ENCODE data around the gene NOL12. TPM values are rescaled to one million over a fixed set of nuclear protein-coding genes. Genes with fewer than 3 reads are reported as not detected.

The NOL12 gene
- polyA plus RNA-seq, 1 of the 3 experiments (the other 2 are of a cell fraction) = 52.2 TPM

DNA sequence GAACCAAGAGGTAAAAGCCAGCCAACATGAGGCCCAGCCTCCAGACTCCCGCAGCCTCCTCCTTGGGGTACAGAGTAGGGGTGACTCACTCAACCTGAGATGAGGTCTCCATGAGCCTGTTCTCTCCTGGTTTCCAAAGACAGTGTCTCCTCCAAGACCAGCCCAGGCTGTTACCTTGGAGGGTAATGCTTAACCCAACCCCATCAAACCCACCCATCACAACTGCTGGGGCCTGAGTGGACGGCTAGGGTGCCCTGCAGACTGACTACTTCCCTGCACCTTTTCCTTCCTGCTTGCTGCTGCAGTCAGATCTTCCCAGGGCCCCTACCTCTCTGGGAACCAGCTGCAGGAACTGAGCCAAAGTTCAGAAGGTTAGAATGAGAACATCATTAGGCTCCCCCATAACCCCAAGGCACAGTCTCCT lies 5.1 kb upstream of the NOL12 start:
- Histone ChIP-seq H3F3A (replicated peaks; ENCODE audit: insufficient read depth) (peaks cover 61% of the 10 kb centered on the region), H3K36me3 (replicated peaks in 1 of 2; ENCODE audit: control insufficient read depth in 1 of 2, insufficient read depth in 2 of 2, low read length in 1 of 2) (peaks cover 17 to 29% of the 10 kb centered on the region in 2 experiments), H3K79me2 (ENCODE audit: insufficient read depth) (peaks cover 30% of the 10 kb centered on the region), H4K20me1 (ENCODE audit: insufficient read depth) (peaks cover 45% of the 10 kb centered on the region), H3K9ac (no peak overlapping the region), H3K4me1 (ENCODE audit: control insufficient read depth in 1 of 2, insufficient read depth in 2 of 2, low read depth in 1 of 2, low read length in 1 of 2) (peaks cover 10% of the 10 kb centered on the region in 2 experiments; a peak in 2 of 4 replicates), H3K27ac (ENCODE audit: low read depth in 2 of 2, low read length in 1 of 2) (peak overlapping the region in 1 of 2 experiments; percentile 94; a peak in 2 of 4 replicates), H3K9me3 (no peaks in the 10 kb centered on the region), H3K4me2 (no peak overlapping the region; the same call in 1 of the 2 replicates), H3K4me3 (ENCODE audit: low read depth in 2 of 2, low read length in 1 of 2) (no peak overlapping the region), H2AFZ (ENCODE audit: low read depth) (no peak overlapping the region), H3K27me3 (ENCODE audit: insufficient read depth) (no peaks in the 10 kb centered on the region), H3K9me2 (no peaks in the 10 kb centered on the region)
- TF ChIP-seq JUND (IDR thresholded peaks at IDR 0.05) = 0 out of 2 replicates have a peak, but pooled peaks have one; percentile 1
- peak; percentile 21; the same call in 1 of the 2 replicates for TF ChIP-seq FOSL2 (IDR thresholded peaks at IDR 0.05; ENCODE audit: borderline replicate concordance, low read depth)
- TF ChIP-seq, protein P1, sequence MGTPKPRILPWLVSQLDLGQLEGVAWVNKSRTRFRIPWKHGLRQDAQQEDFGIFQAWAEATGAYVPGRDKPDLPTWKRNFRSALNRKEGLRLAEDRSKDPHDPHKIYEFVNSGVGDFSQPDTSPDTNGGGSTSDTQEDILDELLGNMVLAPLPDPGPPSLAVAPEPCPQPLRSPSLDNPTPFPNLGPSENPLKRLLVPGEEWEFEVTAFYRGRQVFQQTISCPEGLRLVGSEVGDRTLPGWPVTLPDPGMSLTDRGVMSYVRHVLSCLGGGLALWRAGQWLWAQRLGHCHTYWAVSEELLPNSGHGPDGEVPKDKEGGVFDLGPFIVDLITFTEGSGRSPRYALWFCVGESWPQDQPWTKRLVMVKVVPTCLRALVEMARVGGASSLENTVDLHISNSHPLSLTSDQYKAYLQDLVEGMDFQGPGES (IDR thresholded peaks at IDR 0.05; ENCODE audit: low read depth, low read length) = no peak
- TF ChIP-seq GABPA (IDR thresholded peaks at IDR 0.05; ENCODE audit: low read depth) = 0 out of 2 replicates have a peak, but pooled peaks have one; percentile 12
- TF ChIP-seq MEF2A (IDR thresholded peaks at IDR 0.05; ENCODE audit: borderline replicate concordance, low read depth) = no peak
- TF ChIP-seq YY1 (IDR thresholded peaks at IDR 0.05; ENCODE audit: low read depth) = no peak
- peak; percentile 29; the same call in 1 of the 2 replicates for TF ChIP-seq POLR2AphosphoS5 (IDR thresholded peaks at IDR 0.05; ENCODE audit: low read depth, low read length)
- no peak for DNase-seq
- WGBS (ENCODE audit: low lambda C conversion rate) = 75% methylated on average over 2 of the region's 2 CpGs
- CTCF ChIA-PET = interaction anchor here (0.6 to 44.3 kb wide), 26 partner anchors 10 to 225 kb away, joined by 3 to 898 read pairs (median 5); partner anchors contain the start of genes GGA1, MICALL1, PDXP and SH3BP1
- POLR2A ChIA-PET = interaction anchor here (0.6 to 2.0 kb wide), 6 partner anchors 10 to 73 kb away, joined by 3 to 6 read pairs (median 4); no protein-coding TSS in a partner anchor

DNA sequence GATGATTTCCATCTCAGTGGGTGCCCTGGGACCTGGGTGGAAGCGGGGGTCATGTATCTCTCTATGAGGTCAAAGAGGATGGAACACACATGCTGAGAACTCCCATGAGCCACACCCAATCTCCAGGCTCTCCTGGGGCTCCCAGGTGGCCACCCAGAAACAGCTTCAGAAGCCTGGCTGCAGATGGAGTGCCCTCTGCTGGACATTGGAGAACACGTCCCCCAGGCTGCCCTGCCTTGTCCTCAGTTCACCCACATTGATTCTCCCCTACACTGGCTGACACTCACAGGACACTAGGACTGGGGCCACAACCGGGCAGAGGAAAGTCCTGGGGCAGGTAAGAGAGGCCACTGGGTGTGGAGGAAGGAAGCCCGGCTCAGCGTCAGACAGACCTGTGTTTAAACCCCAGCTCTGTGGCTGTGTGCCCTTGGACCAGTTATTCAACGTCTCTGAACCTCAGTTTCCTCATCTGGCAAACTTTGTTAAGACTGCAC lies 4.5 kb upstream of the NOL12 start:
- H4K20me1 ChIP-seq (ENCODE audit: insufficient read depth) = peaks cover 45% of the 10 kb centered on the region
- TF ChIP-seq, protein P2, sequence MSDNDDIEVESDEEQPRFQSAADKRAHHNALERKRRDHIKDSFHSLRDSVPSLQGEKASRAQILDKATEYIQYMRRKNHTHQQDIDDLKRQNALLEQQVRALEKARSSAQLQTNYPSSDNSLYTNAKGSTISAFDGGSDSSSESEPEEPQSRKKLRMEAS (IDR thresholded peaks at IDR 0.05; ENCODE audit: low read depth) = peak; percentile 62
- TF ChIP-seq GABPA (IDR thresholded peaks at IDR 0.05; ENCODE audit: low read depth) (0 out of 2 replicates have a peak, but pooled peaks have one; percentile 8), RAD21 (IDR thresholded peaks at IDR 0.05; ENCODE audit: low read length) (peak; percentile 86), TCF12 (IDR thresholded peaks at IDR 0.05) (0 out of 2 replicates have a peak, but pooled peaks have one; percentile 1), MXI1 (IDR thresholded peaks at IDR 0.05; ENCODE audit: low read depth, low read length) (no peak), SMC3 (IDR thresholded peaks at IDR 0.05; ENCODE audit: low read depth, low read length) (peak; percentile 96), RFX5 (IDR thresholded peaks at IDR 0.05; ENCODE audit: low read length) (no peak), RXRA (IDR thresholded peaks at IDR 0.05; ENCODE audit: borderline replicate concordance, low read depth) (no peak)
- TF ChIP-seq, protein P3, sequence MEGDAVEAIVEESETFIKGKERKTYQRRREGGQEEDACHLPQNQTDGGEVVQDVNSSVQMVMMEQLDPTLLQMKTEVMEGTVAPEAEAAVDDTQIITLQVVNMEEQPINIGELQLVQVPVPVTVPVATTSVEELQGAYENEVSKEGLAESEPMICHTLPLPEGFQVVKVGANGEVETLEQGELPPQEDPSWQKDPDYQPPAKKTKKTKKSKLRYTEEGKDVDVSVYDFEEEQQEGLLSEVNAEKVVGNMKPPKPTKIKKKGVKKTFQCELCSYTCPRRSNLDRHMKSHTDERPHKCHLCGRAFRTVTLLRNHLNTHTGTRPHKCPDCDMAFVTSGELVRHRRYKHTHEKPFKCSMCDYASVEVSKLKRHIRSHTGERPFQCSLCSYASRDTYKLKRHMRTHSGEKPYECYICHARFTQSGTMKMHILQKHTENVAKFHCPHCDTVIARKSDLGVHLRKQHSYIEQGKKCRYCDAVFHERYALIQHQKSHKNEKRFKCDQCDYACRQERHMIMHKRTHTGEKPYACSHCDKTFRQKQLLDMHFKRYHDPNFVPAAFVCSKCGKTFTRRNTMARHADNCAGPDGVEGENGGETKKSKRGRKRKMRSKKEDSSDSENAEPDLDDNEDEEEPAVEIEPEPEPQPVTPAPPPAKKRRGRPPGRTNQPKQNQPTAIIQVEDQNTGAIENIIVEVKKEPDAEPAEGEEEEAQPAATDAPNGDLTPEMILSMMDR (IDR thresholded peaks at IDR 0.05) = peak; percentile 89
- no peaks in the 10 kb centered on the region for H3K9me3 ChIP-seq
- H3K27me3 ChIP-seq (ENCODE audit: insufficient read depth) = no peaks in the 10 kb centered on the region
- peak overlapping the region in 1 of 2 experiments; percentile 35; a peak in 1 of 4 replicates for H3K4me3 ChIP-seq (ENCODE audit: low read depth in 2 of 2, low read length in 1 of 2)
- CTCF ChIA-PET = interaction anchor here (0.6 to 44.3 kb wide), 27 partner anchors 10 to 225 kb away, joined by 3 to 898 read pairs (median 5); partner anchors contain the start of genes GGA1, MICALL1, PDXP and SH3BP1
- H3K4me1 ChIP-seq (ENCODE audit: control insufficient read depth in 1 of 2, insufficient read depth in 2 of 2, low read depth in 1 of 2, low read length in 1 of 2) = peaks cover 6 to 10% of the 10 kb centered on the region in 2 experiments; a peak in 2 of 4 replicates
- peaks cover 55% of the 10 kb centered on the region for H3F3A ChIP-seq (replicated peaks; ENCODE audit: insufficient read depth)
- H3K36me3 ChIP-seq (replicated peaks in 1 of 2; ENCODE audit: control insufficient read depth in 1 of 2, insufficient read depth in 2 of 2, low read length in 1 of 2) = peaks cover 17 to 25% of the 10 kb centered on the region in 2 experiments
- H3K27ac ChIP-seq (ENCODE audit: low read depth in 2 of 2, low read length in 1 of 2) = peak overlapping the region in 1 of 2 experiments; percentile 94; a peak in 2 of 4 replicates
- H3K4me2 ChIP-seq = no peak overlapping the region; the same call in 1 of the 2 replicates
- no peaks in the 10 kb centered on the region for H3K9me2 ChIP-seq
- DNase-seq = peak; percentile 82
- no peak overlapping the region for H2AFZ ChIP-seq (ENCODE audit: low read depth)
- POLR2A ChIA-PET = interaction anchor here (0.6 to 2.0 kb wide), 7 partner anchors 10 to 73 kb away, joined by 3 to 6 read pairs (median 4); no protein-coding TSS in a partner anchor
- peaks cover 28% of the 10 kb centered on the region for H3K79me2 ChIP-seq (ENCODE audit: insufficient read depth)
- 12% methylated on average over 4 of the region's 6 CpGs for WGBS (ENCODE audit: low lambda C conversion rate)
- H3K9ac ChIP-seq = no peak overlapping the region

All from SK-N-SH (cell line).